GM21390 (cell line): ENCODE results near the gene PTGDS.

Source experiments
- ATAC-seq: cut with Tn5 transposase; IDR thresholded peaks from one replicate; pipeline ENCODE4 v1.9.1; 2021; ENCODE audit not compliant: unreplicated experiment

The PTGDS gene

GRCh38 chr9:136977223-136977622, at the start of gene PTGDS:
PTGDS (plus strand) TSS chr9:136977504; CDS start chr9:136977579, 75 bp downstream.
- no peak for ATAC-seq

- ATAC-seq: no peak
These were observed 48.7 kb upstream of the PTGDS start for GRCh38 chr9:136928591-136928990.

- no peak for ATAC-seq
These were observed 47.3 kb upstream of the PTGDS start for GRCh38 chr9:136930014-136930413.

- no peak for ATAC-seq
These were observed 45.6 kb upstream of the PTGDS start for GRCh38 chr9:136931611-136932130.

- ATAC-seq: no peak
These were observed 43.0 kb upstream of the PTGDS start for GRCh38 chr9:136934277-136934676.

GRCh38 chr9:136935651-136936050, 41.7 kb upstream of the PTGDS start:
- ATAC-seq: no peak

- ATAC-seq: no peak
These were observed 40.6 kb upstream of the PTGDS start for GRCh38 chr9:136936645-136937170.

GRCh38 chr9:136937186-136938001, 39.9 kb upstream of the PTGDS start:
- no peak for ATAC-seq

- ATAC-seq: no peak
These were observed 37.8 kb upstream of the PTGDS start for GRCh38 chr9:136939431-136939995.

GRCh38 chr9:136939996-136940525, 37.2 kb upstream of the PTGDS start:
- ATAC-seq: no peak

GRCh38 chr9:136940526-136941230, 36.6 kb upstream of the PTGDS start:
- no peak for ATAC-seq

GRCh38 chr9:136941231-136942111, 35.8 kb upstream of the PTGDS start:
- no peak for ATAC-seq

GRCh38 chr9:136942112-136942880, 35.0 kb upstream of the PTGDS start:
- ATAC-seq: no peak

- ATAC-seq: no peak
These were observed 34.4 kb upstream of the PTGDS start for GRCh38 chr9:136942881-136943230.

- ATAC-seq: peak; percentile 15
These were observed 33.8 kb upstream of the PTGDS start for GRCh38 chr9:136943291-136944211.

- peak; percentile 35 for ATAC-seq
These were observed 33.1 kb upstream of the PTGDS start for GRCh38 chr9:136944212-136944518.

- peak; percentile 56 for ATAC-seq
These were observed 32.6 kb upstream of the PTGDS start, which contains the start of the genes C8G and FBXW5 for GRCh38 chr9:136944519-136945332. C8G (plus strand) TSS chr9:136945243; CDS start chr9:136945321, 78 bp downstream. FBXW5 (minus strand) TSS chr9:136944738; CDS start chr9:136944083, 655 bp downstream.
